KMS-11 (cell line): Measurements from ENCODE around the gene CPNE8.

Source experiments
- H2AFZ ChIP-seq: fragments of 200-600 bp; sonication (generic); 2 replicates; pipeline ENCODE4 v1.6.1; 2016; ENCODE audit warnings: antibody characterized with exemption, mixed run types, low read depth
- H3K27ac ChIP-seq: fragments of 200-600 bp; sonication (generic); 2 replicates; pipeline ENCODE4 v1.6.1; 2016; ENCODE audit warnings: mild to moderate bottlenecking, mixed run types
- H3K27me3 ChIP-seq: fragments of 200-600 bp; sonication (generic); 2 replicates; pipeline ENCODE4 v1.6.1; 2017; ENCODE audit warnings: mild to moderate bottlenecking, low read depth, mixed run types, moderate library complexity; ENCODE audit not compliant: insufficient read depth
- H3K36me3 ChIP-seq: fragments of 200-600 bp; sonication (generic); 2 replicates; pipeline ENCODE4 v1.6.1; 2017; ENCODE audit warnings: mild to moderate bottlenecking, mixed run types; ENCODE audit not compliant: insufficient read depth
- H3K4me1 ChIP-seq: fragments of 200-600 bp; sonication (generic); 2 replicates; pipeline ENCODE4 v1.6.1; 2016; ENCODE audit warnings: mild to moderate bottlenecking, low read depth, mixed run types; ENCODE audit not compliant: poor library complexity, severe bottlenecking
- H3K4me2 ChIP-seq: fragments of 200-600 bp; sonication (generic); 2 replicates; pipeline ENCODE4 v1.7.0; 2016; ENCODE audit warnings: mild to moderate bottlenecking, mixed run types
- H3K4me3 ChIP-seq: fragments of 200-600 bp; sonication (generic); IDR thresholded peaks from 2 replicates; pipeline ENCODE4 v1.6.1; 2017; ENCODE audit warnings: low read depth, low read length, mixed read lengths; ENCODE audit not compliant: insufficient read depth
- H3K79me2 ChIP-seq: fragments of 200-600 bp; sonication (generic); 2 replicates; pipeline ENCODE4 v1.6.1; 2016; ENCODE audit warnings: low read depth, mixed run types; ENCODE audit not compliant: insufficient read depth
- H3K9ac ChIP-seq: fragments of 200-600 bp; sonication (generic); 2 replicates; pipeline ENCODE4 v1.6.1; 2016; ENCODE audit warnings: mild to moderate bottlenecking, mixed run types
- H4K20me1 ChIP-seq: fragments of 200-600 bp; sonication (generic); 2 replicates; pipeline ENCODE4 v1.6.1; 2016; ENCODE audit warnings: mild to moderate bottlenecking, mixed run types; ENCODE audit not compliant: insufficient read depth
- CTCF ChIP-seq: fragments of 200-600 bp; sonication (generic); conservative IDR thresholded peaks from 2 replicates; pipeline ENCODE4 v1.6.1; 2017; ENCODE audit warnings: low read depth, mild to moderate bottlenecking, antibody characterized with exemption, low read length, moderate library complexity, mixed read lengths

CPNE8 gene

GRCh38 chr12:38831715-38832114 lies 73.7 kb downstream of the CPNE8 start:
- no peaks in the 10 kb centered on the region for H4K20me1 ChIP-seq
- no peaks in the 10 kb centered on the region for H3K36me3 ChIP-seq
- H3K27ac ChIP-seq: no peak overlapping the region
- H2AFZ ChIP-seq: no peak overlapping the region
- TF ChIP-seq CTCF: no peak
- H3K27me3 ChIP-seq: no peaks in the 10 kb centered on the region
- H3K4me2 ChIP-seq: no peak overlapping the region
- no peaks in the 10 kb centered on the region for H3K79me2 ChIP-seq
- H3K9ac ChIP-seq: no peak overlapping the region
- H3K4me1 ChIP-seq: no peaks in the 10 kb centered on the region
- H3K4me3 ChIP-seq: no peak overlapping the region

- no peak for TF ChIP-seq CTCF
- H3K36me3 ChIP-seq: no peaks in the 10 kb centered on the region
Observed at GRCh38 chr12:38825006-38825405, 80.4 kb downstream of the CPNE8 start.

GRCh38 chr12:38823738-38824137 lies 81.7 kb downstream of the CPNE8 start:
- Histone ChIP-seq H3K4me1 (no peaks in the 10 kb centered on the region), H4K20me1 (no peaks in the 10 kb centered on the region), H3K4me3 (no peak overlapping the region), H3K27ac (no peak overlapping the region), H3K4me2 (no peak overlapping the region), H3K27me3 (no peaks in the 10 kb centered on the region), H2AFZ (no peak overlapping the region), H3K9ac (no peak overlapping the region), H3K79me2 (no peaks in the 10 kb centered on the region), H3K36me3 (no peaks in the 10 kb centered on the region)
- TF ChIP-seq CTCF: no peak

More at GRCh38 chr12:38825006-38825405, 80.4 kb downstream of the CPNE8 start:
- no peak overlapping the region for H3K27ac ChIP-seq
- no peak overlapping the region for H2AFZ ChIP-seq
- H3K79me2 ChIP-seq: no peaks in the 10 kb centered on the region
- no peaks in the 10 kb centered on the region for H4K20me1 ChIP-seq
- H3K9ac ChIP-seq: no peak overlapping the region
- no peak overlapping the region for H3K4me2 ChIP-seq
- H3K4me3 ChIP-seq: no peak overlapping the region
- H3K4me1 ChIP-seq: no peaks in the 10 kb centered on the region
- no peaks in the 10 kb centered on the region for H3K27me3 ChIP-seq

- no peaks in the 10 kb centered on the region for H3K4me1 ChIP-seq
- no peaks in the 10 kb centered on the region for H3K36me3 ChIP-seq
- H2AFZ ChIP-seq: no peak overlapping the region
- no peaks in the 10 kb centered on the region for H3K27me3 ChIP-seq
- H3K4me2 ChIP-seq: no peak overlapping the region
- H3K4me3 ChIP-seq: no peak overlapping the region
- TF ChIP-seq CTCF: no peak
- no peaks in the 10 kb centered on the region for H4K20me1 ChIP-seq
- no peak overlapping the region for H3K27ac ChIP-seq
- H3K79me2 ChIP-seq: no peaks in the 10 kb centered on the region
- H3K9ac ChIP-seq: no peak overlapping the region
Observed at GRCh38 chr12:38823314-38823713, 82.1 kb downstream of the CPNE8 start.
